HFFc6 (cell line): Measurements from ENCODE around the gene OR1N2. TPM values are rescaled to one million over a fixed set of nuclear protein-coding genes. Genes with fewer than 3 reads are reported as not detected.
A peak's percentile ranks its signal among the peaks of the same experiment; 100 is the strongest.
"Not testable (repeated sequence)": the region's sequence is repeated elsewhere in the genome, so short reads cannot be mapped to it uniquely, and the experiment has no call there.

Experiments used
- DNase-seq: peaks from one replicate; pipeline ENCODE4 v3.0.0-alpha.2; 2018
- H3K27ac Mint-ChIP-seq: 2 replicates; pipeline ENCODE4 v1.8.0; 2020; ENCODE audit warnings: mild to moderate bottlenecking, mixed read lengths
- H3K27me3 Mint-ChIP-seq: 2 replicates; pipeline ENCODE4 v1.8.0; 2021; ENCODE audit warnings: mild to moderate bottlenecking, moderate library complexity, mixed read lengths; ENCODE audit not compliant: insufficient read depth
- H3K36me3 Mint-ChIP-seq: 2 replicates; pipeline ENCODE4 v1.8.0; 2021; ENCODE audit warnings: low read depth, mixed read lengths
- H3K4me1 Mint-ChIP-seq: 2 replicates; pipeline ENCODE4 v1.8.0; 2020; ENCODE audit warnings: low read depth, mixed read lengths
- H3K4me3 Mint-ChIP-seq: 2 replicates; pipeline ENCODE4 v1.8.0; 2020; ENCODE audit warnings: mild to moderate bottlenecking, moderate library complexity, mixed read lengths
- H3K9me3 Mint-ChIP-seq: 2 replicates; pipeline ENCODE4 v1.8.0; 2020; ENCODE audit warnings: mild to moderate bottlenecking, mixed read lengths
- total RNA-seq, 6 experiments: library from RNA; stranded (reverse); fragmentation: NEBNext Ultra II Directional; extraction: Animal tissue kit (Norgen Biotek cat#: 25700); gene quantifications; 2 replicates in 1 of 6; 3 replicates in 5 of 6; pipeline ENCODE4 v1.2.3, GENCODE V29; 2021
- TF ChIP-seq, protein P1 (sequence below): fragments of 200-600 bp; sonication (generic); IDR thresholded peaks from 2 replicates; pipeline ENCODE4 v1.5.0; 2021; ENCODE audit warnings: antibody characterized with exemption, mild to moderate bottlenecking

OR1N2 gene
- total RNA-seq, 6 experiments from 2014 or later = not detected

DNA sequence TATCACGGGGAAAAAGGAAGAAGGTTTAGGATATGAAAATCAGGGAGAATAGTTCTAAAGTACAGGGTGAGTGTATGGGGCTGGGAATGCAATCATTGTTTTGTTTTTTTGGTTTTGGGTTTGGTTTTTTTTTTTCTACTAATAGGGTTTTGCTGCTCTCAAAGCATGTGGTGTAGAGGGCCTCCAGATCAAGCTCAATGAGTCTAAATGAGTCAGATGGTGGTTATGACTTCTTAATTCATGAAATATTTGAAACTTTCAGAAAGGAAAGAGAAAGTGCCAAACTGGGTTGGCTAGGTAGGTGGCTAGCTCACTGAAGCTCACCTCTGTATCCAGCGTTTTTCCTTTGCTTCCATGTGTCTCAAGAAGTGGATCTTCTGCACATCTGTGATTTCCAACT is 19.5 kb downstream of the OR1N2 start:
- no peak overlapping the region for H3K27ac Mint-ChIP-seq
- H3K9me3 Mint-ChIP-seq = no peaks in the 10 kb centered on the region
- TF ChIP-seq, protein P1, sequence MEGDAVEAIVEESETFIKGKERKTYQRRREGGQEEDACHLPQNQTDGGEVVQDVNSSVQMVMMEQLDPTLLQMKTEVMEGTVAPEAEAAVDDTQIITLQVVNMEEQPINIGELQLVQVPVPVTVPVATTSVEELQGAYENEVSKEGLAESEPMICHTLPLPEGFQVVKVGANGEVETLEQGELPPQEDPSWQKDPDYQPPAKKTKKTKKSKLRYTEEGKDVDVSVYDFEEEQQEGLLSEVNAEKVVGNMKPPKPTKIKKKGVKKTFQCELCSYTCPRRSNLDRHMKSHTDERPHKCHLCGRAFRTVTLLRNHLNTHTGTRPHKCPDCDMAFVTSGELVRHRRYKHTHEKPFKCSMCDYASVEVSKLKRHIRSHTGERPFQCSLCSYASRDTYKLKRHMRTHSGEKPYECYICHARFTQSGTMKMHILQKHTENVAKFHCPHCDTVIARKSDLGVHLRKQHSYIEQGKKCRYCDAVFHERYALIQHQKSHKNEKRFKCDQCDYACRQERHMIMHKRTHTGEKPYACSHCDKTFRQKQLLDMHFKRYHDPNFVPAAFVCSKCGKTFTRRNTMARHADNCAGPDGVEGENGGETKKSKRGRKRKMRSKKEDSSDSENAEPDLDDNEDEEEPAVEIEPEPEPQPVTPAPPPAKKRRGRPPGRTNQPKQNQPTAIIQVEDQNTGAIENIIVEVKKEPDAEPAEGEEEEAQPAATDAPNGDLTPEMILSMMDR = no peak
- peaks cover 6% of the 10 kb centered on the region; the same call in 1 of the 2 replicates for H3K27me3 Mint-ChIP-seq
- no peaks in the 10 kb centered on the region for H3K4me1 Mint-ChIP-seq
- no peaks in the 10 kb centered on the region for H3K36me3 Mint-ChIP-seq
- no peak for DNase-seq
- H3K4me3 Mint-ChIP-seq = no peak overlapping the region

DNA sequence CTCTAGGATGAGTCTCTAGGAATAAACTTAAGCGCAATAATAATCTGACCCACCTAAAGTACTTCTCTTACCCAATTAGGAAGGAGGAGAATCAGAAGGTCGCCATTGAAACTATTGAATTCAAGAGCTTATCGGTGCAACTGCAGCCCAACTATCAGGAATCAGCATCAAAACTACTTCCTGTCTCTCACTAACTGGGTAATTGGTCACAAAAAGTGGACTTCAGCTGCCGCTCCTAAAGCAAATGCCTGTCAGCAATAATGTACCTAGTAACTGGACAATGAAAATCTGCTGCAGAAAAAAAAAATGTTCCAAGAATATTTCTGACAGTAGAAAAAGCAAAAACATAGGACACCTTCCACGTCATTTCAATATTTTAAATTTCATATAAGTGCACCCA is 27.0 kb downstream of the OR1N2 start:
- Mint-ChIP-seq H3K9me3 (no peaks in the 10 kb centered on the region), H3K4me3 (no peak overlapping the region), H3K4me1 (peaks cover 9% of the 10 kb centered on the region), H3K36me3 (no peaks in the 10 kb centered on the region), H3K27ac (no peak overlapping the region), H3K27me3 (peaks cover 2% of the 10 kb centered on the region; the same call in 1 of the 2 replicates)
- DNase-seq = no peak
- TF ChIP-seq, protein P1 = no peak

DNA sequence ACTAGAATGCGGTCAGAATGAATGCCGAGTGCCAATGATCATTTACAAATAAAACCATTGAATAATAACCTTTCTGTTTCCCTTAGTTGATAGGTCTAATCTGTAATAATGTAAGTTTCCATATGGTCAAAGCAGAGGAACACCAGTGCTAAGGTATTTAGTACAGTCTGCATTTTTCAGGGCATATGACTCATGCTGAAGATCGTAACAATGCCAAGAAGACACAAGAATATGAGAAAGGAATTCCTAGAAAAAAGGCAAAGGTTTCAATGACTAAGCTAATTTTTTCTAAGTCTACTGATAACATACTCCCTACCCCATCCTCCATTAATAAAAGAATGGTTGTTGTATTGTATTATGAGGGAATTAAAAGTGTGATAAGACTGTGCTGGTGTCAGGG is 27.4 kb downstream of the OR1N2 start:
- peak; percentile 51 for DNase-seq
- H3K4me1 Mint-ChIP-seq = peaks cover 9% of the 10 kb centered on the region
- no peaks in the 10 kb centered on the region for H3K36me3 Mint-ChIP-seq
- peaks cover 2% of the 10 kb centered on the region; the same call in 1 of the 2 replicates for H3K27me3 Mint-ChIP-seq
- H3K27ac Mint-ChIP-seq = peak overlapping the region; percentile 11; the same call in 1 of the 2 replicates
- H3K4me3 Mint-ChIP-seq = no peak overlapping the region
- TF ChIP-seq, protein P1 = no peak
- H3K9me3 Mint-ChIP-seq = no peaks in the 10 kb centered on the region

DNA sequence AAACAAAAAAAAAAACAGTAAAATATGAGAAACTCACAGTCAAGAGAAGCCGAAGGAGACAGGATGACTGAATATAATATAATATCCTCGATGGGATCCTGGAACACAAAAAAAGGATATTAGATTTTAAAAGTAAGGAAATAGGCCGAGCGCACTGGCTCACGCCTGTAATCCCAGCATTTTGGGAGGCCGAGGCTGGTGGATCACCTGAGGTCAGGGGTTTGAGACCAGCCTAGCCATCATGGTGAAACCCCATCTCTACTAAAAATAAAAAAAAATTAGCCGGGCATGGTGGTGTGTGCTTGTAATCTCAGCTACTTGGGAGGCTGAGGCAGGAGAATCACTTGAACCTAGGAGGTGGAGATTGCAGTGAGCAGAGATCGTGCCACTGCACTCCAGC is 30.4 kb downstream of the OR1N2 start, which contains the start of gene OR1L8:
Gene OR1L8, minus strand, starts transcription at position 101 of the 400 bp plus-strand sequence. CDS start 14,907 bp downstream, outside the sequence.
- H3K4me3 Mint-ChIP-seq, H3K27ac Mint-ChIP-seq, H3K9me3 Mint-ChIP-seq, H3K27me3 Mint-ChIP-seq, DNase-seq, H3K36me3 Mint-ChIP-seq, H3K4me1 Mint-ChIP-seq: not testable (repeated sequence)

Other genes with a start within 250 kb of the OR1N2 start
- 100 to 1,000 TPM in 3 of 6 experiments, 10 to 100 TPM in 3; 33.0 to 122 (median 102) TPM for gene PTGS1, start 182.1 kb upstream of the OR1N2 start, total RNA-seq
- not detected for gene OR1J1, start 75.2 kb upstream of the OR1N2 start, total RNA-seq
- not detected for gene OR1J2, start 42.3 kb upstream of the OR1N2 start, total RNA-seq
- not detected for gene OR1J4, start 34.0 kb upstream of the OR1N2 start, total RNA-seq
- gene OR1N1, start 25.8 kb upstream of the OR1N2 start, total RNA-seq = not detected
- not detected for gene OR1L8, start 30.3 kb downstream of the OR1N2 start, total RNA-seq
- not detected for gene OR1Q1, start 61.6 kb downstream of the OR1N2 start, total RNA-seq
- gene OR1B1, start 104.5 kb downstream of the OR1N2 start, total RNA-seq = not detected
- not detected for gene OR1L1, start 108.6 kb downstream of the OR1N2 start, total RNA-seq
- not detected for gene OR1L3, start 122.0 kb downstream of the OR1N2 start, total RNA-seq
- gene OR1L4, start 170.9 kb downstream of the OR1N2 start, total RNA-seq = not detected
- gene OR1L6, start 189.2 kb downstream of the OR1N2 start, total RNA-seq = not detected
- gene OR5C1, start 235.8 kb downstream of the OR1N2 start, total RNA-seq = not detected
- gene OR1K1, start 247.0 kb downstream of the OR1N2 start, total RNA-seq = not detected